GM12801 (cell line): ENCODE measurements around the gene CTNNA1.

Experiments used
- CTCF ChIP-seq: IDR thresholded peaks from one replicate; pipeline ENCODE4 v1.5.1; 2011; ENCODE audit warnings: control low read depth; ENCODE audit not compliant: insufficient read length; ENCODE audit errors: extremely low read depth

Gene CTNNA1

DNA sequence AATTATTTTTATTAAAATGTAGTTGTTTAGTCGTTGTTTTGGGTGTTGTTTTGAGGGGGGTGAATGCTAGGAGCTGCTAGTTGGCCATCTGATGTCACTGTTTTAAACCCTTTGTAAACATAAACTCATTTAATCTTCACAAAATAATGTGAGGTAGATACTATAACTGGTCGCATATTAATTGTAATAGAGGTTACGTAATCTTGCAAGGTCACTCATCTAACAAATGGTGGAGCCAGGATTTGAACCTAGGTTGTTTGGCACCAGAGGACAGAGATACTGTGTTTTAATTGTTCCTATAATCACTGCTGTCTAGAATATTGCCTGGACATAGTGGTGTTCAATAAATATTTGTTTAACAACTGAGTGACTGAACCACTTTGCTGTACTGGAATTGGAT, 67.5 kb downstream of the CTNNA1 start:
- no peak for TF ChIP-seq CTCF

DNA sequence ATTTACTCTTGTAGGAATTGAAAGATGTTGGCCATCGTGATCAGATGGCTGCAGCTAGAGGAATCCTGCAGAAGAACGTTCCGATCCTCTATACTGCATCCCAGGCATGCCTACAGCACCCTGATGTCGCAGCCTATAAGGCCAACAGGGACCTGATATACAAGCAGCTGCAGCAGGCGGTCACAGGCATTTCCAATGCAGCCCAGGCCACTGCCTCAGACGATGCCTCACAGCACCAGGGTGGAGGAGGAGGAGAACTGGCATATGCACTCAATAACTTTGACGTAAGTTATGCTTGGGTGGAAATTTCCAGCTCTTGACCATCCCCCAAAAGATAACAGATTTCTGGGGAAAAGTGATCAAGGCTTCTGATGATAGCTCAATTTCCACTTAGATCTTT, 71.3 kb downstream of the CTNNA1 start:
- TF ChIP-seq CTCF, result no peak

- TF ChIP-seq CTCF, result no peak
Observed at GRCh38 chr5:138824924-138825863, 72.0 kb downstream of the CTNNA1 start.

- TF ChIP-seq CTCF, result no peak
Observed at GRCh38 chr5:138828556-138828955, 75.3 kb downstream of the CTNNA1 start.

DNA sequence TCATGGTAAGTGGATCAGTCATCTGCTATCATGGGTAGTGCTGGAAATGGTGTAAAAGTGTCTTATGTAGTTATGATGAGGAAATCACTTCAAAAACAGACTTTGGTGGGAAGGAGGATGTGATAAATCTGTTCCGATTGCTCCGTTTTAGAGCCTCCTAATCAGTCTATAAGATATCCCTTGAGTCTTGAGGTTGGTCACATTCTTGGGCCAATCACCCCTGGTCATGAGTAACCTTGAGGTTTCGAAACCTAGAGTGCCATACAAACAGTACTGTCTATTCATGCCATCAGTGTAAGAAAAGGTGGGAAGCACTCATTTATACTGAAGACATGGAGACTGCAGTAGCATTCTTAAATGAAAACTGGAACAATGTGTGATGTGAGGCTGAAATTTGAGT, 76.1 kb downstream of the CTNNA1 start:
- TF ChIP-seq CTCF, result no peak

- no peak for TF ChIP-seq CTCF
Observed at GRCh38 chr5:138831703-138832102, 78.5 kb downstream of the CTNNA1 start.

DNA sequence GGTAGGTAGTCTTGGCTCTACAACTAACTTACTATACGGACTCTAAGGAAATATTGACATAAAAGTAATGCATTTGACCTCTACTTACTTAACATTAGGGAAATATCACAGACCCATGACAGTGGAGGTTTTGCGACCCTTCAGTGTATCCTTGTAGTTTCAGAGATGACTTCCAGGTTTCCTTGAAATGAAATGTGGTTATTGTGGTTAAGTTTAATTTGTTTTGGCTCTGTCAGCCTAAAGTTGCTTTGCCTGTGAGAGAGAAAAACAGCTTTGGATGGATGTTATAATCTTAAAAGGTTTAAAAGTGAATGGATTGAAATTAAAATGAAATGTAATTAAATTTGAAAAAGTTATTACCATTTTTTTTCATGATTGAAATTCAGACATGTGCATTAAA, 79.0 kb downstream of the CTNNA1 start:
- no peak for TF ChIP-seq CTCF

GRCh38 chr5:138833080-138833479, 79.9 kb downstream of the CTNNA1 start:
- no peak for TF ChIP-seq CTCF
